ENCODE data around the gene BCL2L11.

The BCL2L11 gene

GRCh38 chr2:111143107-111143842, 22.6 kb downstream of the BCL2L11 start:
- DNase-seq (ENCODE audit: low read depth in 2 of 2), result no peak

- no peak for DNase-seq (ENCODE audit: low read depth in 2 of 2)
These were observed 23.1 kb downstream of the BCL2L11 start for GRCh38 chr2:111143843-111144198.

GRCh38 chr2:111145103-111145760, 24.5 kb downstream of the BCL2L11 start:
- no peak for DNase-seq (ENCODE audit: low read depth in 2 of 2)

GRCh38 chr2:111145951-111146350, 25.2 kb downstream of the BCL2L11 start:
- no peak for DNase-seq (ENCODE audit: low read depth in 2 of 2)

GRCh38 chr2:111148225-111148873, 27.6 kb downstream of the BCL2L11 start:
- no peak for DNase-seq (ENCODE audit: low read depth in 2 of 2)

GRCh38 chr2:111148925-111149324, 28.2 kb downstream of the BCL2L11 start:
- no peak for DNase-seq (ENCODE audit: low read depth in 2 of 2)

GRCh38 chr2:111149882-111150455, 29.3 kb downstream of the BCL2L11 start:
- DNase-seq (ENCODE audit: low read depth in 2 of 2), result no peak

- no peak for DNase-seq (ENCODE audit: low read depth in 2 of 2)
These were observed 34.0 kb downstream of the BCL2L11 start for GRCh38 chr2:111154758-111155157.

GRCh38 chr2:111155610-111156009, 34.9 kb downstream of the BCL2L11 start:
- no peak for DNase-seq (ENCODE audit: low read depth in 2 of 2)

GRCh38 chr2:111156529-111156928, 35.8 kb downstream of the BCL2L11 start:
- no peak for DNase-seq (ENCODE audit: low read depth in 2 of 2)

GRCh38 chr2:111157071-111157661, 36.5 kb downstream of the BCL2L11 start:
- no peak for DNase-seq (ENCODE audit: low read depth in 2 of 2)

GRCh38 chr2:111157798-111158197, 37.1 kb downstream of the BCL2L11 start:
- no peak for DNase-seq (ENCODE audit: low read depth in 2 of 2)

- DNase-seq (ENCODE audit: low read depth in 2 of 2), result no peak
These were observed 38.9 kb downstream of the BCL2L11 start for GRCh38 chr2:111159641-111160040.

GRCh38 chr2:111160758-111161157, 40.0 kb downstream of the BCL2L11 start:
- no peak for DNase-seq (ENCODE audit: low read depth in 2 of 2)

- DNase-seq (ENCODE audit: low read depth in 2 of 2), result no peak
These were observed 41.3 kb downstream of the BCL2L11 start for GRCh38 chr2:111161971-111162370.

GRCh38 chr2:111162718-111163331, 42.1 kb downstream of the BCL2L11 start:
- no peak for DNase-seq (ENCODE audit: low read depth in 2 of 2)

GRCh38 chr2:111164078-111164477, 43.4 kb downstream of the BCL2L11 start:
- DNase-seq (ENCODE audit: low read depth in 2 of 2), result no peak

GRCh38 chr2:111165084-111165483, 44.4 kb downstream of the BCL2L11 start:
- no peak for DNase-seq (ENCODE audit: low read depth in 2 of 2)

GRCh38 chr2:111166115-111166514, 45.4 kb downstream of the BCL2L11 start:
- no peak for DNase-seq (ENCODE audit: low read depth in 2 of 2)

- no peak for DNase-seq (ENCODE audit: low read depth in 2 of 2)
These were observed 46.6 kb downstream of the BCL2L11 start for GRCh38 chr2:111167076-111167862.

GRCh38 chr2:111167863-111168162, 47.1 kb downstream of the BCL2L11 start:
- no peak for DNase-seq (ENCODE audit: low read depth in 2 of 2)
